H7 (cell line): ENCODE results near the gene ASCL5. TPM values are rescaled to one million over a fixed set of nuclear protein-coding genes. Genes with fewer than 3 reads are reported as not detected.

Source experiments
- DNase-seq: peaks from one replicate; pipeline ENCODE4 v3.0.0; 2012
- H3K27me3 ChIP-seq: 2 replicates; pipeline ENCODE4 v1.6.0; 2011; ENCODE audit warnings: mild to moderate bottlenecking, low read length; ENCODE audit not compliant: control insufficient read depth, insufficient read depth
- H3K36me3 ChIP-seq: replicated peaks from 2 replicates; pipeline ENCODE4 v1.5.1; 2011; ENCODE audit warnings: low read length; ENCODE audit not compliant: control insufficient read depth, insufficient read depth
- H3K4me3 ChIP-seq: 2 replicates; pipeline ENCODE4 v1.5.1; 2011; ENCODE audit warnings: low read depth, mild to moderate bottlenecking, control low read depth, low read length, moderate library complexity; ENCODE audit not compliant: insufficient read depth
- total RNA-seq: library from RNA; depleted of rRNA; stranded (reverse); fragments of >200 nt; shearing (Covaris generic); gene quantifications from 2 replicates; pipeline ENCODE4 v1.2.3, GENCODE V29; 2014

The ASCL5 gene
- total RNA-seq, 1 experiment from 2014 or later = not detected

GRCh38 chr1:201096977-201097856, 29.8 kb downstream of the ASCL5 start:
- no peaks in the 10 kb centered on the region for H3K36me3 ChIP-seq
- H3K27me3 ChIP-seq = no peaks in the 10 kb centered on the region; the same call in 1 of the 2 replicates
- DNase-seq = no peak
- no peak overlapping the region for H3K4me3 ChIP-seq

DNA sequence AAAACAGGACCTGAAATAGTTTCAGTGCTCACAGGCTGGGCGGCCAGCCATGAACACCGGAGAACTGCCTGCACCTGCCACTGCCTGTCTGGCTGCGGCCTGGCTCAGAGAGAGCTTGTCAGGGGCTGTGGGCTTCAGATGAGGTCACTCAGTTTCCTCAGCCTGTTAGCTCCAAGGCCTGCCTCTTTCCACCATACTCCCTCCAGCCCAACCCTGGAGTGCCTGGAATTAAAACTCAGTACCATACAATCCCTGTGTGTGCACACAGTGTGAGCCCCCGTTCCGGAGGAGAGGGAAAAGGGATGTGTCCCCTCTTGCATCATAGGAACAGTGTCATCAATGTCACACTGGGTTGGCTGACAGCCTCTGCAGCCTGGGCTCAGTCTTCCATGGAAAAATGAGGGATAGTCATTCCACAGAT, 30.9 kb downstream of the ASCL5 start:
- DNase-seq = no peak
- H3K36me3 ChIP-seq = no peaks in the 10 kb centered on the region
- H3K4me3 ChIP-seq = no peak overlapping the region
- H3K27me3 ChIP-seq = no peaks in the 10 kb centered on the region; the same call in 1 of the 2 replicates

- no peak for DNase-seq
- Histone ChIP-seq H3K27me3 (no peaks in the 10 kb centered on the region; the same call in 1 of the 2 replicates), H3K36me3 (no peaks in the 10 kb centered on the region), H3K4me3 (no peak overlapping the region)
Observed at GRCh38 chr1:201095581-201095980, 31.4 kb downstream of the ASCL5 start.

DNA sequence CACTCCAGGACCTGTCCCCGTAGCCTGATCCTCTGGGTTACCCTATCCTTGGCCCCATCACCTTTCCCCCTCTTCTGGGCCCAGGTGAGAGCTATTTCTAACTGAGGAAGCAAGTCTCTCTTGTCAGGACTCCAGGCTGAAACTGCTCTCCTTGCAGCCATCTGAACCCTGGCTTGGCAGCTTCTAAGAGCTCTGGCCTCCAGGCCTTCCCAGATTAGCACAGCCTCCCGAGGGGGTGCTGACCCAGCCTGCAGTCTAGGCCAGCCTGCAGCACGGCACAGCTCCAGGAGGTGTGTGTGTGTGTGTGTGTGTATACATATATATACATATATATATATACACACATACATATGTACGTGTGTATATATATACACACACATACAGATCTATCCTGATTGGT, 32.2 kb downstream of the ASCL5 start:
- H3K36me3 ChIP-seq = no peaks in the 10 kb centered on the region
- H3K27me3 ChIP-seq = no peaks in the 10 kb centered on the region; the same call in 1 of the 2 replicates
- no peak overlapping the region for H3K4me3 ChIP-seq
- DNase-seq = no peak

DNA sequence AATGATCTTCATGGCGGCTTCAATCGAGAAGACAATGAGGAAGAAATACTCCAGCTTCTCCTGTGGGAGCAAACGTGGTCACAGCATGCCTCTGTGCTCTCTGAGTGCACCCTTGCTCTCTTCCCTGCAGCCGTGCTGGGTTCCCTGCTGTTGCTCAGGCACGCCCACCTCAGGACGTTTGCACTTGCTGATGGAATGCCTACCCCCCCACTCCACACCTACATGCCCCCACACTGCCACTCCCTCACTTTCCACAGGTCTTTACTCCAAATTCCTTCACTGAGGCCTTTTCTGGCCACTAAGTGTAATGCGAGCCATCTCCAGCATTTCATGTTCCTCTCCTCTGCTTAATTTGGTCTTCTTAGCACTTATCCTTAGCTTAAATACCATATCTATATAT, 33.0 kb downstream of the ASCL5 start:
- no peak for DNase-seq
- H3K36me3 ChIP-seq = no peaks in the 10 kb centered on the region
- no peaks in the 10 kb centered on the region; the same call in 1 of the 2 replicates for H3K27me3 ChIP-seq

DNA sequence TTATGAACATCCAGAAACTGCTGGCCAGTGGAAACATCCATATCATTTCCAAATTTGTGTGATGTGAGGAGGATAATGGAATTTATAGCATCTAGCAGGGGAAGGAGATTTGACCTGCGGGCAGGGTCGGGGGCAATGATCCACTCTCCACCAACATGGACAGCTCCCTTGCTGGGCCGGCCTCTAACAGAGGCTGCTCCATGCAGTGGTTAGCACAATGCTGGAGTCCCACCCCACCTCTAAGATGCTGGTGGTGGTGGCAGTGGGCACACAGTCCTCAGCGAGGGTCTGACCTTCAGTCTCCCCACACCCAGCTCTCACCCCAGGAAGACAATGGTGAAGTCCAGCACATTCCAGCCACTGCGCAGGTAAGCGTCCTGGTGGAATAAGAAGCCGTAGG, 33.4 kb downstream of the ASCL5 start:
- no peak overlapping the region for H3K4me3 ChIP-seq
- H3K36me3 ChIP-seq = no peaks in the 10 kb centered on the region
- DNase-seq = no peak
- no peaks in the 10 kb centered on the region; the same call in 1 of the 2 replicates for H3K27me3 ChIP-seq

More for the DNA sequence above, 33.0 kb downstream of the ASCL5 start:
- no peak overlapping the region for H3K4me3 ChIP-seq

DNA sequence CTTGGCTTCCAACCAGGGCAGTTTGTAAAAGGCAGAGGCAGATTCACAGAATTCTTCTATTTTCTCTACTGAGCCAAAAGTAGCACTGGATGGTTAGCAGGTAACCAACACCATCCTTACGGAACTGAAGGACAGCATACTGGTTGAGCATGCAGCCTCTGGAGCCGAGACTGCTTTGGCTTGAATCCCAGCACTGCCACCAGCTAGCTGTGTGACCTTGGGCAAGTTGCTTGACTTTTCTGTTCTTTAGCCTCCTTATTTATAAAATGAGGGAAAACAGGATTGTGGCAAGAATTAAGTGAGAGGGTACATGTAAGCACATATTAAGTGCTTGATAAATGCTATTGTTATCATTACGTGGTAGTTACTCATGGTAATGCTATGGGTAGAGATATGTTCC, 34.2 kb downstream of the ASCL5 start:
- no peaks in the 10 kb centered on the region; the same call in 1 of the 2 replicates for H3K27me3 ChIP-seq
- DNase-seq = no peak
- no peak overlapping the region for H3K4me3 ChIP-seq
- H3K36me3 ChIP-seq = no peaks in the 10 kb centered on the region

GRCh38 chr1:201091256-201091655, 35.7 kb downstream of the ASCL5 start:
- Histone ChIP-seq H3K27me3 (no peaks in the 10 kb centered on the region; the same call in 1 of the 2 replicates), H3K4me3 (no peak overlapping the region), H3K36me3 (no peaks in the 10 kb centered on the region)
- no peak for DNase-seq

DNA sequence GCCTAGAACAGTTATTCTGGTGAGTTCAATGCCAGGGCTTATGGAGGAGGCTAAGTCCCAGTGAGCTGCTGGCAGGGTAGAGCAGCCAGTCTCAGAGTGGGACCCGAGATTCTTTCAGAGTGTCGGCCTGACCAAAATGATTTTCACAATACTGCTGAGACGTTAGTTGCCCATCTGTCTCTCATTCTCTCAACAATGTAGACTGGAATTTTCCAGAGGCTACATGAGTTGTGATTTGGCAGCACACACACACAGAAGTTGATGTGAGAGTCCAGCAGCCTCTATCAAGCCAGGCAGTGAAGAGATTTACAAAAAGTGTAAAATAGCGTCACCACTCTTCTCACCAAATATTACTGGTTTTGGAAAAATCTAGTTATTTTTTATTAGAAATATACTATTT, 36.4 kb downstream of the ASCL5 start:
- H3K36me3 ChIP-seq = no peaks in the 10 kb centered on the region
- no peak for DNase-seq
- no peak overlapping the region for H3K4me3 ChIP-seq
- no peaks in the 10 kb centered on the region; the same call in 1 of the 2 replicates for H3K27me3 ChIP-seq

DNA sequence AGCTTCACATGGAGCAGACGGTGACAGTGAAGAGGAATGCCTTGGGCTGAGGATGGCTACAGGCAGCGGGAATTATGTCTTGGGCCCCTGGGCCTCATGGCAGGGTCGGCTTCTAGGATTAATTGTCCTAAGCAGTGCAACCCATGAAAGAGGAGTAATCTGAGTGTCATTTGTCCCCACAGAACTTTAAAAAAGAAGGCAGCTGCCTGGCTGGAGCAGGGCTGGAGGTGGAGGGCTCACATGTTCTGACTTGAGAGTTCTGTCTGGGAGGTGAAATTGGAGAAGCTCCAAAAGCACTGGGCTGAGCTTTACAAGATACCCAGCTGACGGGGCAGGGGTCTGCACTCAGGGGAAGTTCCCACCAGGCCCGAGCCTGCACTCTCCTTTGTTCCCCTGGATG, 37.4 kb downstream of the ASCL5 start:
- no peaks in the 10 kb centered on the region; the same call in 1 of the 2 replicates for H3K27me3 ChIP-seq
- H3K36me3 ChIP-seq = no peaks in the 10 kb centered on the region
- no peak for DNase-seq

DNA sequence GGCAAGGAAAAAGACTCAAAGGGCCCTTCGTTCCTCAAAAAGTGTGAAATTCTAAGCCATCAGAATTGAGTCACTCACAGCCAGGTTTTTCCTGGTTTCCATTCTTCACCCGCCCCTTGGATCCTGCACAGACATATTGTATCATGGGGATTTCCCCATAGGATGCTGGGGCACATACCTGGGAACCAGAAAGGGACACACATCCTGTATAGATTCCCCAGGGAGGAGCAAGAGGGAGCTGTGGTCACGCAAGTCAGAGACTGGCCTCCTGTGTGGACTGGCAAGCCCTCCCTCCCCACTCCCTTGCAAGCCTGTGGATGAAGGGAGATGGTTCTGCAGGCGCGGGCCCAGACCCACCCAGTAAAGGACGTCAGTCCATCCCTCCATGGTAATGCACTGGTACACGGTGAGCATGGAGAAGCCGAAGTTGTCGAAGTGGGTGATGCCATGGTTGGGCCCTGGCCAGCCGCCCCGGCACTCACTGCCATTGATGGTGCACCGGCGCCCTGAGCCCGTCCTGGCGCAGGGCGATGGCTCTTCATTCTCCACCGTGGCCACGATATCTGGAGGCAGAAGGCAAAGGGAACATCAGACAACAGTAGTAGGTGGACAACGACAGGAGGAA, 38.0 kb downstream of the ASCL5 start:
- no peak overlapping the region for H3K4me3 ChIP-seq
- no peaks in the 10 kb centered on the region for H3K36me3 ChIP-seq
- no peak for DNase-seq
- H3K27me3 ChIP-seq = no peaks in the 10 kb centered on the region; the same call in 1 of the 2 replicates

More for the DNA sequence above, 37.4 kb downstream of the ASCL5 start:
- no peak overlapping the region for H3K4me3 ChIP-seq

- no peak for DNase-seq
- no peaks in the 10 kb centered on the region; the same call in 1 of the 2 replicates for H3K27me3 ChIP-seq
- H3K4me3 ChIP-seq = no peak overlapping the region
- no peaks in the 10 kb centered on the region for H3K36me3 ChIP-seq
Observed at GRCh38 chr1:201088395-201088794, 38.6 kb downstream of the ASCL5 start.

DNA sequence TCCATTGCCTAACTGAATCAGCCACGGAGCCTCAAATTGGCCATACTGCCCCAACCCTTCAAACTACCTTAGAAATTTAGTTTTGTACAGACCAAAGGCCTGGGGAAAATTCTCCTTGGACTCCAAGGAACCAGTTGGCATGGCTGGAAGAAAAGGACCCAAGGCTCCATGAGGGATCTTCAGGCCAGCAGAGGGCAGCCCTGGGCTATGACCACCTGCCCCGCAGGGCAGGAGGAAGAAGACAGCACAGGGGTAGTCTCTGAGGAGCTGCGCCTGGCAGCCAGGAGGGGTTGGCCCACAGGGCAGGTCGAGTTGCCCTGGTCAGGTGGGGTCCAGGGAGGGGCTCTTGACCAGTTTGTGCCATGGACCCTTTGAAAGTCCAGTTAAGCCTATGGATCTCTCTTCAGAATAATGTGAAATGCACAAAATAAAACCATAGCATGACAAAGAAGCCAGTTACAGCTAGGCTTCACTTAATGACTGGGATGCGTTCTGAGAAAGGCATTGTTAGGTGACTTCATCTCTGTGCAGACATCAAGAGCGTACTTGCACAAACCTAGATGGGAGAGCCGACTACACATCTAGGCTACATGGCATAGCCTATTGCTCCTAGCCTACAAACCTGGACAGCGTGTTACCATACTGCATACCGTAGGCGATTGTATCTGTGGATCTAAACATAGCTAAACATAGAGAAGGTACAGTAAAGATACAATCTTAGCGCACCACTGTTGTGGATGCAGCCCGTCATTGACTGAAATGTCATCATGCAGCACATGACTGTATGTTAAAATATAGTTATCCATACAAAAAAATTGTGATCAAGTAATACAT, 40.9 kb downstream of the ASCL5 start:
- peak; percentile 96 for DNase-seq
- no peak overlapping the region for H3K4me3 ChIP-seq
- H3K27me3 ChIP-seq = no peaks in the 10 kb centered on the region; the same call in 1 of the 2 replicates
- H3K36me3 ChIP-seq = no peaks in the 10 kb centered on the region

DNA sequence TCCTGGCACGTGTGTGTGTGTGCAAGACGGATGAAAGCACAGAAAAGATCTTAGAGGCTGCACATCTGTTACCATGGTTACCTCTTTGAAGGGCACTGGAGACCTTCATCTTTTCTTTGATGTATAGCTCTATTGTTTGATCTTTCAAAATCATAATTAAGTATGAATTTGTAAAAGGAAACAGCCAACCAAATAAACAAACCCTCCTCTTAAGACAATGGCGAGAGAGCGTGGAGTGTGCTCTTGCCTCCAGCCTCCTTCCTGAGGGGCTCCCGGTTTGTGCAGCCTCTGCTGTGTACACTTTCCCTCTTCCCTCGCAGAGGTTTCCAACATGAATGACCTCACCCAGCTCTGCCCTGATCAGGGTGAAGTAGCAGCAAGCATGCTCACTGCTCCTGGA, 42.7 kb downstream of the ASCL5 start:
- H3K36me3 ChIP-seq = no peaks in the 10 kb centered on the region
- no peaks in the 10 kb centered on the region; the same call in 1 of the 2 replicates for H3K27me3 ChIP-seq
- DNase-seq = no peak
- no peak overlapping the region for H3K4me3 ChIP-seq
